Measurements from ENCODE around the gene ANK3.

Gene ANK3

DNA sequence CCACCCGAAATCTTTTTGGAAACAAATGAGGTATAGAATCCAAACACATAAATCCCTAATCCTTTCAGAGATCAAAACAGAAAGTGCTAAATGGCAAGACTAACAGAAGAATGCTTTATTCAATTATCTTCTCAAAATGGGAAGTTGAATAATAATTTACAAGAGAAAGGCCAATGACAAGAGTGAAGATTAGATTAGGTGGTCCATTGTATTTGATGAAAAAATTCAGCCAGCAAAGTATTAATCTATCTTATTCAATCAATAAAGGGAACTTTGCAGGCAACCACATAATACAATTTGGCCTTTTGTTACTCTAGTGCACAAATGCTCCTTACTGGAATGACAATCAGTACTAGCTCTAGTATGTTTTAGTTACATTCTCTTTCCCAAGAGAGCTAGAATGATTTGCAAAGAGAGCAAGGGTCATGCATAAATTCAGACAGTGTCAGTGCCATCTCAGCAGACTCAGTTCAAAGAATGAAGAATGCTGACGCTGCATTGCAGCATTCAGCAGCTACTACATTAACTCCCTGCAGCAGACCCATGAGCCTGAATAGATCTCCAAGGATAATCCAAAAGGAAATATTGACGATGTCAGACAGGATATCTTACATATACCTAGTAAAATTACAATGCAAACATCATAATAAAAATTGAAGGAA is 131.8 kb downstream of the ANK3 start:
- Histone ChIP-seq H3K4me1 (ENCODE audit: control insufficient read depth, insufficient read depth, low read length) (no peaks in the 10 kb centered on the region), H3K27me3 (ENCODE audit: control insufficient read depth in 1 of 2, insufficient read depth in 2 of 2, low read length in 2 of 2) (no peaks in the 10 kb centered on the region), H3K27ac (ENCODE audit: low read length) (no peak overlapping the region), H3K36me3 (ENCODE audit: control insufficient read depth in 2 of 2, insufficient read depth in 2 of 2, low read length in 2 of 2) (peaks cover 0 to 9% of the 10 kb centered on the region in 2 donors), H3K4me3 (ENCODE audit: low read length in 2 of 2) (no peak overlapping the region), H3K9ac (ENCODE audit: low read length in 2 of 2) (no peak overlapping the region), H3K9me3 (ENCODE audit: control insufficient read depth in 2 of 2, low read length in 2 of 2) (no peaks in the 10 kb centered on the region)

DNA sequence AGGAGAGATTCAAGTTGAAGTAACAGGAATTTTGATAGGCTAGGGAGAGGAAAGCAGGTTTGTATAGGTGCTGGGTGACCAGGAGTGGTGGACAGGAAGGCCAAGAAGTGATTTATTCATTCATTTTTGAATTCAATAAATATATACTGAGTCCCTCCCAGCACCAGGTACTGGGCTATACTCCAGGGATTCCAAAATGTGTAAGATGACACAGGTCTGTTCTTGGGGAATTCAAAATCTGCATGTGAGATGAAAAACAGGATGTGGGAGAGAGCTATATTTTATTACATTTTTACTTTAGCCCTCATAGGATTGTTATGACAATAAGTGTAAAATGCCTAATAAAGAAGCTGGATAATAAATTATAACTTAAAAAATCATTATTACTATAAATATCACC is 134.9 kb downstream of the ANK3 start:
- no peak overlapping the region for H3K27ac ChIP-seq (ENCODE audit: low read length)
- no peaks in the 10 kb centered on the region for H3K4me1 ChIP-seq (ENCODE audit: control insufficient read depth, insufficient read depth, low read length)
- H3K9ac ChIP-seq (ENCODE audit: low read length in 2 of 2) = no peak overlapping the region
- no peaks in the 10 kb centered on the region for H3K36me3 ChIP-seq (ENCODE audit: control insufficient read depth in 2 of 2, insufficient read depth in 2 of 2, low read length in 2 of 2)
- H3K27me3 ChIP-seq (ENCODE audit: control insufficient read depth in 1 of 2, insufficient read depth in 2 of 2, low read length in 2 of 2) = no peaks in the 10 kb centered on the region
- H3K4me3 ChIP-seq (ENCODE audit: low read length in 2 of 2) = no peak overlapping the region
- no peaks in the 10 kb centered on the region for H3K9me3 ChIP-seq (ENCODE audit: control insufficient read depth in 2 of 2, low read length in 2 of 2)

DNA sequence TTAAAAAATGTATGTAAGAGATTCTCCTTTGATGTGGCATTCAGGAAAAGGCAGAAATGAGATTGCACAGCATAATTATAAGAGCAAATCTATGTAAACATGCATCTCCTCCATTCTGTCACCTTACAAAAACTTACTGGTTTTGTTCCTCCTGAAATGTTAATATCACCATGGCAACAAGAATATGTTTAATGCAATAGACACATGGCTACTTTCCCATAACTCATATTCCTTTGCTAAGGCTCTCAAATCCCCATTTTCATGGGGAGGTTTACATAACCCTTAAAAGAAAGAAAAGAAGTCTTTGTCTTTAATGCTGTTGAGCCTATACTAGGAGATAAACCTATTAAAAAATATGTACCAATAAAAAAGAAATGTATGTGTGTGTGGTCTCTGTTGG is 136.2 kb downstream of the ANK3 start:
- Histone ChIP-seq H3K27me3 (ENCODE audit: control insufficient read depth in 1 of 2, insufficient read depth in 2 of 2, low read length in 2 of 2) (no peaks in the 10 kb centered on the region), H3K4me1 (ENCODE audit: control insufficient read depth, insufficient read depth, low read length) (no peaks in the 10 kb centered on the region), H3K9me3 (ENCODE audit: control insufficient read depth in 2 of 2, low read length in 2 of 2) (no peaks in the 10 kb centered on the region), H3K9ac (ENCODE audit: low read length in 2 of 2) (no peak overlapping the region), H3K4me3 (ENCODE audit: low read length in 2 of 2) (no peak overlapping the region), H3K36me3 (ENCODE audit: control insufficient read depth in 2 of 2, insufficient read depth in 2 of 2, low read length in 2 of 2) (no peaks in the 10 kb centered on the region), H3K27ac (ENCODE audit: low read length) (no peak overlapping the region)

GRCh38 chr10:60252688-60253087 is 137.0 kb downstream of the ANK3 start:
- H3K9ac ChIP-seq (ENCODE audit: low read length in 2 of 2) = no peak overlapping the region
- H3K27ac ChIP-seq (ENCODE audit: low read length) = no peak overlapping the region
- H3K4me3 ChIP-seq (ENCODE audit: low read length in 2 of 2) = no peak overlapping the region
- no peaks in the 10 kb centered on the region for H3K36me3 ChIP-seq (ENCODE audit: control insufficient read depth in 2 of 2, insufficient read depth in 2 of 2, low read length in 2 of 2)
- no peaks in the 10 kb centered on the region for H3K27me3 ChIP-seq (ENCODE audit: control insufficient read depth in 1 of 2, insufficient read depth in 2 of 2, low read length in 2 of 2)
- H3K9me3 ChIP-seq (ENCODE audit: control insufficient read depth in 2 of 2, low read length in 2 of 2) = no peaks in the 10 kb centered on the region
- no peaks in the 10 kb centered on the region for H3K4me1 ChIP-seq (ENCODE audit: control insufficient read depth, insufficient read depth, low read length)

DNA sequence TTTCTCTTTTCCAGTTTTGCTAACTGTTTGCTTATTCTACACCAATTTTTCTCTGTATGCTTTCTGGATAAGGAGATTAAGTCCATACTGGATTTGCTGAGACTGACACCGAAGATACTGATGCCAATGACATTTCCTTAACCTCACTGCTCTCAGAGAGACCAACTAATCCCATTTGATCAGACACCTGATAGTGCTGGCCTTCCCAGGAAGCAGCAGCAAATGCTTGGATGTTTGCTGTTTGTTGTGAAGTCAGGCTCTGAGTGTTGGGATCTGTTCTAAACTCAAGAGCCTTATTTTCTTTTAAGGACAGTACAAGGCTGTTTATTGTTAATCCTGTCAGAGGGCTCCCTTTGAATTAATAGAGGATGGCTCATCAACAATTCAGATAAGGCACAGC is 143.3 kb downstream of the ANK3 start:
- Histone ChIP-seq H3K36me3 (ENCODE audit: control insufficient read depth in 2 of 2, insufficient read depth in 2 of 2, low read length in 2 of 2) (no peaks in the 10 kb centered on the region), H3K27me3 (ENCODE audit: control insufficient read depth in 1 of 2, insufficient read depth in 2 of 2, low read length in 2 of 2) (no peaks in the 10 kb centered on the region), H3K27ac (ENCODE audit: low read length) (no peak overlapping the region)

DNA sequence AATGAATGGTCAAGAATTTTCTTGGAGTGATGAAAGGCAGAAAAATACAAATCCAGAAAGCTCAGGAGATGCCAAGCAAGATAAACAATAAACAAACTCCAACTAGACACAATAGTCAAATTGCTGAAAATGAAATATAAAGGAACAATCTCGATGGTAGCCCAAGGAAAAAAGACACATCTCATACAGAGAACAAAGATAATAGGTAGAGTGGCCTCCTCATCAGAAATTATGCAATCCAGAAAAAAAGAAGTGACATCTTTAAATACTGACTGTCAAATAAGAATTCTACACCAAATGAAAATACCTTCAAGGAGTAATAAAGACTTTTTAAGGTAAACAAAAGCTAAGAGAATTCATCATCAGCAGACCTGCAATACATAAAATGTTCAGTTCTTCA is 150.4 kb downstream of the ANK3 start:
- Histone ChIP-seq H3K27ac (ENCODE audit: low read length) (no peak overlapping the region), H3K9ac (ENCODE audit: low read length in 2 of 2) (no peak overlapping the region), H3K9me3 (ENCODE audit: control insufficient read depth in 2 of 2, low read length in 2 of 2) (no peaks in the 10 kb centered on the region), H3K36me3 (ENCODE audit: control insufficient read depth in 2 of 2, insufficient read depth in 2 of 2, low read length in 2 of 2) (no peaks in the 10 kb centered on the region), H3K27me3 (ENCODE audit: control insufficient read depth in 1 of 2, insufficient read depth in 2 of 2, low read length in 2 of 2) (no peaks in the 10 kb centered on the region), H3K4me1 (ENCODE audit: control insufficient read depth, insufficient read depth, low read length) (peaks cover 5% of the 10 kb centered on the region), H3K4me3 (ENCODE audit: low read length in 2 of 2) (no peak overlapping the region)

More for the DNA sequence above, 143.3 kb downstream of the ANK3 start:
- H3K4me3 ChIP-seq (ENCODE audit: low read length in 2 of 2) = no peak overlapping the region
- no peaks in the 10 kb centered on the region for H3K4me1 ChIP-seq (ENCODE audit: control insufficient read depth, insufficient read depth, low read length)
- H3K9me3 ChIP-seq (ENCODE audit: control insufficient read depth in 2 of 2, low read length in 2 of 2) = no peaks in the 10 kb centered on the region
- no peak overlapping the region for H3K9ac ChIP-seq (ENCODE audit: low read length in 2 of 2)

- Histone ChIP-seq H3K27me3 (ENCODE audit: control insufficient read depth in 1 of 2, insufficient read depth in 2 of 2, low read length in 2 of 2) (no peaks in the 10 kb centered on the region), H3K36me3 (ENCODE audit: control insufficient read depth in 2 of 2, insufficient read depth in 2 of 2, low read length in 2 of 2) (no peaks in the 10 kb centered on the region), H3K9ac (ENCODE audit: low read length in 2 of 2) (no peak overlapping the region), H3K4me1 (ENCODE audit: control insufficient read depth, insufficient read depth, low read length) (peaks cover 5% of the 10 kb centered on the region), H3K27ac (ENCODE audit: low read length) (no peak overlapping the region), H3K4me3 (ENCODE audit: low read length in 2 of 2) (no peak overlapping the region), H3K9me3 (ENCODE audit: control insufficient read depth in 2 of 2, low read length in 2 of 2) (no peaks in the 10 kb centered on the region)
These were observed 150.9 kb downstream of the ANK3 start for GRCh38 chr10:60238759-60239100.

GRCh38 chr10:60237977-60238758 is 151.5 kb downstream of the ANK3 start:
- Histone ChIP-seq H3K9me3 (ENCODE audit: control insufficient read depth in 2 of 2, low read length in 2 of 2) (no peaks in the 10 kb centered on the region), H3K36me3 (ENCODE audit: control insufficient read depth in 2 of 2, insufficient read depth in 2 of 2, low read length in 2 of 2) (no peaks in the 10 kb centered on the region), H3K4me3 (ENCODE audit: low read length in 2 of 2) (peak overlapping the region; percentile 36 to 38), H3K27ac (ENCODE audit: low read length) (peak overlapping the region; percentile 11), H3K4me1 (ENCODE audit: control insufficient read depth, insufficient read depth, low read length) (peaks cover 5% of the 10 kb centered on the region), H3K9ac (ENCODE audit: low read length in 2 of 2) (peak overlapping the region in 1 of 2 donors; percentile 3), H3K27me3 (ENCODE audit: control insufficient read depth in 1 of 2, insufficient read depth in 2 of 2, low read length in 2 of 2) (no peaks in the 10 kb centered on the region)

GRCh38 chr10:60236869-60237524 is 152.7 kb downstream of the ANK3 start:
- no peak overlapping the region for H3K4me3 ChIP-seq (ENCODE audit: low read length in 2 of 2)
- no peaks in the 10 kb centered on the region for H3K36me3 ChIP-seq (ENCODE audit: control insufficient read depth in 2 of 2, insufficient read depth in 2 of 2, low read length in 2 of 2)
- H3K9ac ChIP-seq (ENCODE audit: low read length in 2 of 2) = no peak overlapping the region
- H3K9me3 ChIP-seq (ENCODE audit: control insufficient read depth in 2 of 2, low read length in 2 of 2) = no peaks in the 10 kb centered on the region
- no peak overlapping the region for H3K27ac ChIP-seq (ENCODE audit: low read length)
- H3K4me1 ChIP-seq (ENCODE audit: control insufficient read depth, insufficient read depth, low read length) = peaks cover 5% of the 10 kb centered on the region
- no peaks in the 10 kb centered on the region for H3K27me3 ChIP-seq (ENCODE audit: control insufficient read depth in 1 of 2, insufficient read depth in 2 of 2, low read length in 2 of 2)

- H3K27ac ChIP-seq (ENCODE audit: low read length) = no peak overlapping the region
- H3K4me1 ChIP-seq (ENCODE audit: control insufficient read depth, insufficient read depth, low read length) = peaks cover 5% of the 10 kb centered on the region
These were observed 154.7 kb downstream of the ANK3 start for GRCh38 chr10:60235001-60235400.

DNA sequence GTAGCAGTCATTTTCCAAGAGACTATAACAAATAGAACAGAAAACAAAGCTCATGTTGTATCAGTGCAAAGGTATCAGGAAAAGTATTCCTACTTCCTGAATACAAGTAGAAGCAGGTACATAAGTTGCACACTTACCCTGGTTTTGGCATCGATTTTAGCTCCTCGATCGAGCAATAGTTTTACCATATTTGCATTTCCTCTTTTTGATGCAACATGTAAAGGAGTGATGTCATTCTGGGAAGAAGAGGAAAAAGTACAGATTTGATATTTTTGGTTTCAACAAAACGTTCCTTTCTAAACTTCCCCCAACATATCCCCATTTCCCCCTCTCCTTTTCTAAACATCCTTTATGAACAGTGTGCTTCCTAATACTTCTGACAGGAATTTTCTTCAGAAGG is 155.1 kb downstream of the ANK3 start:
- Histone ChIP-seq H3K36me3 (ENCODE audit: control insufficient read depth in 2 of 2, insufficient read depth in 2 of 2, low read length in 2 of 2) (no peaks in the 10 kb centered on the region), H3K9me3 (ENCODE audit: control insufficient read depth in 2 of 2, low read length in 2 of 2) (no peaks in the 10 kb centered on the region), H3K27me3 (ENCODE audit: control insufficient read depth in 1 of 2, insufficient read depth in 2 of 2, low read length in 2 of 2) (no peaks in the 10 kb centered on the region), H3K9ac (ENCODE audit: low read length in 2 of 2) (no peak overlapping the region), H3K27ac (ENCODE audit: low read length) (no peak overlapping the region), H3K4me1 (ENCODE audit: control insufficient read depth, insufficient read depth, low read length) (peaks cover 5% of the 10 kb centered on the region), H3K4me3 (ENCODE audit: low read length in 2 of 2) (no peak overlapping the region)

More at GRCh38 chr10:60235001-60235400, 154.7 kb downstream of the ANK3 start:
- no peak overlapping the region for H3K9ac ChIP-seq (ENCODE audit: low read length in 2 of 2)
- no peaks in the 10 kb centered on the region for H3K36me3 ChIP-seq (ENCODE audit: control insufficient read depth in 2 of 2, insufficient read depth in 2 of 2, low read length in 2 of 2)
- H3K4me3 ChIP-seq (ENCODE audit: low read length in 2 of 2) = no peak overlapping the region
- H3K27me3 ChIP-seq (ENCODE audit: control insufficient read depth in 1 of 2, insufficient read depth in 2 of 2, low read length in 2 of 2) = no peaks in the 10 kb centered on the region
- no peaks in the 10 kb centered on the region for H3K9me3 ChIP-seq (ENCODE audit: control insufficient read depth in 2 of 2, low read length in 2 of 2)
